Right atrium auricular region (tissue), 2 donors: ENCODE results near the gene FHAD1. TPM values are rescaled to one million over a fixed set of nuclear protein-coding genes. Genes with fewer than 3 reads are reported as not detected.

Experiments used
- DNase-seq: peaks from one replicate; pipeline ENCODE4 v3.0.0-alpha.2; 2019; ENCODE audit warnings: low spot score
- H3K27ac ChIP-seq, 2 donors: fragments of 200-600 bp; sonication (generic); 1 replicate in 1 of 2; 2 replicates in 1 of 2; pipeline ENCODE4 v1.5.1; 2016 to 2019
- H3K27me3 ChIP-seq, 2 donors: fragments of 200-600 bp; sonication (generic); one replicate each; pipeline versions ENCODE4 v1.5.1 to v1.6.0; 2017 to 2019
- H3K36me3 ChIP-seq: fragments of 200-600 bp; sonication (generic); one replicate; pipeline ENCODE4 v1.5.1; 2016
- H3K4me1 ChIP-seq, 2 donors: fragments of 200-600 bp; sonication (generic); one replicate each; pipeline versions ENCODE4 v1.5.1 to v1.6.0; 2017 to 2019
- H3K4me3 ChIP-seq, 2 donors: fragments of 200-600 bp; sonication (generic); 1 replicate in 1 of 2; 2 replicates in 1 of 2; pipeline ENCODE4 v1.5.1; 2017 to 2019; ENCODE audit warnings: mild to moderate bottlenecking in 1 of 2, moderate library complexity in 1 of 2
- H3K9me3 ChIP-seq, 2 donors: fragments of 200-600 bp; sonication (generic); one replicate each; pipeline ENCODE4 v1.5.1; 2019
- total RNA-seq, 2 donors: library from RNA; depleted of rRNA; stranded (reverse); fragments of >200 nt; gene quantifications; one replicate each; pipeline ENCODE4 v1.1.0, GENCODE V29; 2016
- TF ChIP-seq, protein P1 (sequence below), 2 donors: fragments of 200-600 bp; sonication (generic); IDR thresholded peaks; one replicate each; pipeline ENCODE4 v1.5.1; 2019; ENCODE audit warnings: antibody characterized with exemption in 2 of 2

FHAD1 gene
- not detected for total RNA-seq

DNA sequence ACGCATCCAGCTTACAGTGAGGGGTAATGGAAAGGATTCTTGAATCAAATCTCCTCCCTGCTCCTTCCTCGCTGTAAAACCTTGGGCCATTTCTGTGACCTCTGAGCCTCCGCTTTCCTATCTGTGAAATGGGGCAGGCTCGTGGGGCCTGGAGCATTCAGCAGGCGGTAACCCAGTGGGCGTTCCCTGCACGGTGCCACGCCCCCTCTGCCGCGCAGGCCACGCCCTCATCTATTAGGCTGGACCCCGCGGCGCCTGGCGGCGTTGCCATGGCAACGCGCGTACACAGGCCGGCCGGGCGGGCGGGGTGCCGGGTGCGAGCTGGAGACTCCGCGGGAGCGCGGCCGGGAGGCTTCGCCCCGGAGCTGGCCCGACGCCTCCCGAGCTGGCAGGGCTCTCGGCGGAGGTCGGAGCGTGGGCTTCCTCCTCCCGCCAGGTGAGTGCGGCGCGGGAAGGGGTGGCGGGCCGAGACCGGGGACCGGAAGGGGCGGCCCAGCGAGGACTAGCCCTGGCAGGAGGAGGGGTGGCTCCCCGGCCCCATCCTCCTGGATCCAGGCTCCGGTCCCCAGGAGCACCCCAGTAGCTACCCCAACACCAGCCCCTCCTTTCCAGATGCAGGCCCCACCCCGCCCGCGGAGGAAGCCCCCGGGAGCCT, at the start of gene FHAD1:
TSS of gene FHAD1 (plus strand) at position 264 of the 655 bp plus-strand sequence. CDS start 4,562 bp downstream, outside the sequence.
- H3K4me1 ChIP-seq: peaks cover 0 to 15% of the 10 kb centered on the region in 2 donors
- no peaks in the 10 kb centered on the region for H3K9me3 ChIP-seq
- H3K27ac ChIP-seq: no peak within 1 kb of the TSS
- H3K27me3 ChIP-seq: no peaks in the 10 kb centered on the region
- no peaks in the 10 kb centered on the region for H3K36me3 ChIP-seq
- peak within 1 kb of the TSS; percentile 28 to 47 for H3K4me3 ChIP-seq
- peak; percentile 58 for DNase-seq
- TF ChIP-seq, protein P1, sequence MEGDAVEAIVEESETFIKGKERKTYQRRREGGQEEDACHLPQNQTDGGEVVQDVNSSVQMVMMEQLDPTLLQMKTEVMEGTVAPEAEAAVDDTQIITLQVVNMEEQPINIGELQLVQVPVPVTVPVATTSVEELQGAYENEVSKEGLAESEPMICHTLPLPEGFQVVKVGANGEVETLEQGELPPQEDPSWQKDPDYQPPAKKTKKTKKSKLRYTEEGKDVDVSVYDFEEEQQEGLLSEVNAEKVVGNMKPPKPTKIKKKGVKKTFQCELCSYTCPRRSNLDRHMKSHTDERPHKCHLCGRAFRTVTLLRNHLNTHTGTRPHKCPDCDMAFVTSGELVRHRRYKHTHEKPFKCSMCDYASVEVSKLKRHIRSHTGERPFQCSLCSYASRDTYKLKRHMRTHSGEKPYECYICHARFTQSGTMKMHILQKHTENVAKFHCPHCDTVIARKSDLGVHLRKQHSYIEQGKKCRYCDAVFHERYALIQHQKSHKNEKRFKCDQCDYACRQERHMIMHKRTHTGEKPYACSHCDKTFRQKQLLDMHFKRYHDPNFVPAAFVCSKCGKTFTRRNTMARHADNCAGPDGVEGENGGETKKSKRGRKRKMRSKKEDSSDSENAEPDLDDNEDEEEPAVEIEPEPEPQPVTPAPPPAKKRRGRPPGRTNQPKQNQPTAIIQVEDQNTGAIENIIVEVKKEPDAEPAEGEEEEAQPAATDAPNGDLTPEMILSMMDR (IDR thresholded peaks at IDR 0.05): no peak

DNA sequence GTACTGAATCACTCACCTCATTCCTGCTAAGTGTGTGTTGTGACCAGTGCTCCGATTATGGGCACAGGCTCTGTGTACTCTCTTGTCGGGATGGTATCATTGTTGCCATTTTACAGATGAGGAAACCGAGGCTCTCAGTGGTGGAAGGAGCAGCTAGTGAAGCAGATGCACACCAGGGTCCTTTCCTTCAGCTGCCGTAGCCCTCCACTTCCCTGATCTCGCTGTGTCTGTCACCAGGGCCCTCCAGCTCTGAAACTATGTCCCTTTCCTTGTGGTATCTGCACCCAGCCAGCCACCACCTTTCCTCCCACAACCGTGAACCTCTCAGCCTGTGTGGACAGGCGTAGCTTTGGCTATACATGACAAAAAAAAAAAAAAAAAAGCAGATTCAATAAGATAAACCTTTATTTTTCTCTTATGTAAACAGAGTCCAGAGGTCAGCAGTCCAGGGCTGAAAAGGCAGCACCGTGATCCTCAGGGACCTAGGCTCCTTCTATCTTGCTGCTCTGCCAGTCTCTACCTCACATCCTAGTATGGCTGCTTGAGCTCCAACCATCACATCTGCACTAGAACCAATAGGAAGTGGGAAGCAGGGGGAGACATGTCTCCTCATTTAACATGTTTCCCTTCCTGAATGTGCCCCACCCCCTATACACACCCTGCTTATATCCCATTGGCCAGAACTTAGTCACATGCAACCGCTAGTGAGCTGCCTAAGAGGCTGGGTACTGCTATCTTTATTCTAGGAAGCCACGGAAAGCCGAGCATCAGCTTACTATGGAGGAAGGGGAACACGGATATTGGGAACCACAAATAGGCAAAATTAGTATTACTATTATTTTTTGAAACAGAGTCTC, 49.2 kb upstream of the FHAD1 start:
- Histone ChIP-seq H3K27me3 (no peaks in the 10 kb centered on the region), H3K9me3 (no peaks in the 10 kb centered on the region), H3K36me3 (no peaks in the 10 kb centered on the region), H3K4me3 (no peak overlapping the region), H3K4me1 (no peaks in the 10 kb centered on the region), H3K27ac (no peak overlapping the region)
- no peak for DNase-seq
- TF ChIP-seq, protein P1 (IDR thresholded peaks at IDR 0.05): no peak

DNA sequence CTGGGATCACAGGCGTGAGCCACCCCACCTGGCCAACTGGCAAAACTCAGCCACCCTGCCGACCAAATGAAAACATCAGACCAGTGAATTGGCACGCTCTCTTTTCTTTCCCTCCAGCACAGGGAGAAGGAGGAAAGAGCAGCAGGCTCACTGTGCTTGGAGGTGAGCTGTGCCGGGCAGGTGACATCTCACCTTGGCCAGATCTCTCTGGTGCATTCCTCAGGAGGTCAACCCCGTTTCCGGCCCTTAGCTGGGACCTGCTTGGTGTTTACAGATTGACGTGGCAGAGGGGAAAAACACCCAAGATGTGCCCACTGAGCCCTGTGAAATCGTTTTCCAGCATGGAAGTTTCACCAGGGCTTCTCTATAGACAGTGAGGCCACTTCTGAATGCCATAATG, 48.3 kb upstream of the FHAD1 start:
- TF ChIP-seq, protein P1 (IDR thresholded peaks at IDR 0.05): no peak
- H3K4me1 ChIP-seq: no peaks in the 10 kb centered on the region

DNA sequence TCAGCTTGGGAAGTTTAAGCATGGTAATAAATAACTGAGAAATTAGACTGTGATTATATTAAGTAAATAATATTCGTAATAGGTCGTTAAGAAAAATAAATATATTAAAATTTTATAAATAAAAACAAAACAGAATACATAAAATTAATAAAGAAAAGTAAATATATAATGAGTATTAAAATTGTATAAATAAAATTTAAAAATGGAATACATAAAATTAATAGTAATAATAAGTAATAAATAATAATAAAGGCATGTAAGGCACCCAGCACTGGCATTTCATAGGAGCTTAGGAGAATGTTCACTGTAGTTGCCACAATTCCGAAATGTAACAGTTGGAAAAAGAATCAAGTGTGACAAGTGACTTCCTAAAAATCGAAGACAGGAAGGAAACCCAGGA, 45.8 kb upstream of the FHAD1 start:
- H3K4me1 ChIP-seq: no peaks in the 10 kb centered on the region
- no peak overlapping the region for H3K27ac ChIP-seq
- TF ChIP-seq, protein P1 (IDR thresholded peaks at IDR 0.05): no peak
- no peak overlapping the region for H3K4me3 ChIP-seq
- no peaks in the 10 kb centered on the region for H3K36me3 ChIP-seq
- no peak for DNase-seq
- no peaks in the 10 kb centered on the region for H3K27me3 ChIP-seq
- no peaks in the 10 kb centered on the region for H3K9me3 ChIP-seq

More for the DNA sequence above, 48.3 kb upstream of the FHAD1 start:
- H3K27ac ChIP-seq: no peak overlapping the region
- no peaks in the 10 kb centered on the region for H3K36me3 ChIP-seq
- no peak for DNase-seq
- no peaks in the 10 kb centered on the region for H3K9me3 ChIP-seq
- no peak overlapping the region for H3K4me3 ChIP-seq
- H3K27me3 ChIP-seq: no peaks in the 10 kb centered on the region

DNA sequence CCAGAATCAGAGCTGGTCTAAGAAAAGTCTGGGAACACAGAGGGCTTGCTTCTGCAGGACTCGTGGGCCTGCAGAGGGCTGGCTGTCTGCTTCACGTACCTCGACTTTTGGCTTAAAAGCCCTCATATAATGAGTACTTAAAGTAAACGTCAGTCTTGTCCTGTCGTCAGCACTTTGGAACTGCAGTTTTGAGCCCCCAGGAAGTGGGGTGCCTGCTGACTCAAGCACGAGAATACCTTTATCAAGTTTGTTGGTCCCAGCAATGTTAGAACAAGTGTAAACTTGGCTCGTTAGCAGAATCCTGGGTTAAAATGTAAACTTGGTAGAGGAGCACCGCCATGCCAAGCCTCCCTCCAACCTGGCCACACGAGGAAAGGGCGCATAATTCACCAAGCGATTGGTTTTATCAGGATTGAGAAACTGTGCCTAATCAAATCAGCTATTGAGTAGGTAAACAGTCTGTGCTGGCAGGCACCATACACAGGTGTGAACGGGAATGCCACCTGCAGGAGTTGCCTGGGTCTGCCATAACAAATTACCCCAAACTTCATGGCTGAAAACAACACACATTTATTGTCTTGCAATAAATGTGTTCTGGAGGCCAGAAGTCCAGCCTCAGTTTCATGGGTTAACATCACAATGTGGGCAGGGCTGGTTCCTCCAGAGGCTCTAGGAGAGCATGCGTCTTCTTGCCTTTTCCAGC, 45.0 kb upstream of the FHAD1 start:
- no peaks in the 10 kb centered on the region for H3K4me1 ChIP-seq
- H3K4me3 ChIP-seq: no peak overlapping the region
- H3K36me3 ChIP-seq: no peaks in the 10 kb centered on the region
- H3K27ac ChIP-seq: no peak overlapping the region
- TF ChIP-seq, protein P1 (IDR thresholded peaks at IDR 0.05): no peak
- H3K9me3 ChIP-seq: no peaks in the 10 kb centered on the region
- no peaks in the 10 kb centered on the region for H3K27me3 ChIP-seq
- no peak for DNase-seq
